HepG2 (cell line): ENCODE measurements around the gene PRDM7.

Experiments
- CTCF ChIP-seq: sonication (generic); formaldehyde crosslinking; IDR thresholded peaks from 2 replicates; pipeline ENCODE4 v1.5.0; 2020; ENCODE audit warnings: mild to moderate bottlenecking, missing genetic modification reagents, moderate library complexity
- HOXA3 ChIP-seq: sonication (generic); formaldehyde crosslinking; IDR thresholded peaks from 2 replicates; pipeline ENCODE4 v1.5.0; 2020; ENCODE audit warnings: missing genetic modification reagents
- PAX8 ChIP-seq: sonication (generic); formaldehyde crosslinking; IDR thresholded peaks from 2 replicates; pipeline ENCODE4 v1.8.0; 2022; ENCODE audit warnings: mild to moderate bottlenecking, missing genetic modification reagents, borderline replicate concordance
- RFXAP ChIP-seq: sonication (generic); formaldehyde crosslinking; IDR thresholded peaks from 2 replicates; pipeline ENCODE4 v1.4.0; 2020; ENCODE audit warnings: missing genetic modification reagents, borderline replicate concordance
- STAT6 ChIP-seq: sonication (generic); formaldehyde crosslinking; IDR thresholded peaks from 2 replicates; pipeline ENCODE4 v1.4.0; 2020; ENCODE audit warnings: missing genetic modification reagents, mild to moderate bottlenecking, borderline replicate concordance
- ZNF484 ChIP-seq: sonication (generic); formaldehyde crosslinking; IDR thresholded peaks from 2 replicates; pipeline ENCODE4 v1.5.1; 2020; ENCODE audit warnings: mild to moderate bottlenecking, low read depth, missing genetic modification reagents, borderline replicate concordance

GRCh38 chr16:90078579-90078895 lies 1.4 kb upstream of the PRDM7 start:
- TF ChIP-seq HOXA3 (CRISPR knock-in tag): no peak
- no peak for TF ChIP-seq CTCF (CRISPR knock-in tag)
- TF ChIP-seq ZNF484: no peak
- TF ChIP-seq STAT6: no peak
- TF ChIP-seq PAX8 (CRISPR knock-in tag): no peak
- no peak for TF ChIP-seq RFXAP (CRISPR knock-in tag)
